Tibial nerve (tissue), 4 donors: ENCODE results near the gene TTLL3.

ENCODE experiments used
- EP300 ChIP-seq, 2 donors: sonication (generic); formaldehyde crosslinking; IDR thresholded peaks; one replicate each; pipeline ENCODE4 v1.6.1; 2017; ENCODE audit warnings: antibody characterized with exemption in 2 of 2, mild to moderate bottlenecking in 1 of 2
- TF ChIP-seq, protein P1 (sequence below), 5 experiments: fragments of 200-600 bp in 3 of 5; fragments of 450-650 bp in 2 of 5; sonication (generic) in 3 of 5; IDR thresholded peaks; one replicate each; pipeline ENCODE4 v1.5.1; 2016 to 2019; ENCODE audit warnings: antibody characterized with exemption in 5 of 5, mild to moderate bottlenecking in 3 of 5, moderate library complexity in 2 of 5

- TF ChIP-seq, protein P1, sequence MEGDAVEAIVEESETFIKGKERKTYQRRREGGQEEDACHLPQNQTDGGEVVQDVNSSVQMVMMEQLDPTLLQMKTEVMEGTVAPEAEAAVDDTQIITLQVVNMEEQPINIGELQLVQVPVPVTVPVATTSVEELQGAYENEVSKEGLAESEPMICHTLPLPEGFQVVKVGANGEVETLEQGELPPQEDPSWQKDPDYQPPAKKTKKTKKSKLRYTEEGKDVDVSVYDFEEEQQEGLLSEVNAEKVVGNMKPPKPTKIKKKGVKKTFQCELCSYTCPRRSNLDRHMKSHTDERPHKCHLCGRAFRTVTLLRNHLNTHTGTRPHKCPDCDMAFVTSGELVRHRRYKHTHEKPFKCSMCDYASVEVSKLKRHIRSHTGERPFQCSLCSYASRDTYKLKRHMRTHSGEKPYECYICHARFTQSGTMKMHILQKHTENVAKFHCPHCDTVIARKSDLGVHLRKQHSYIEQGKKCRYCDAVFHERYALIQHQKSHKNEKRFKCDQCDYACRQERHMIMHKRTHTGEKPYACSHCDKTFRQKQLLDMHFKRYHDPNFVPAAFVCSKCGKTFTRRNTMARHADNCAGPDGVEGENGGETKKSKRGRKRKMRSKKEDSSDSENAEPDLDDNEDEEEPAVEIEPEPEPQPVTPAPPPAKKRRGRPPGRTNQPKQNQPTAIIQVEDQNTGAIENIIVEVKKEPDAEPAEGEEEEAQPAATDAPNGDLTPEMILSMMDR (IDR thresholded peaks at IDR 0.05), result no peak
- TF ChIP-seq EP300 (IDR thresholded peaks at IDR 0.05), result no peak
Measured at GRCh38 chr3:9809239-9809614, 835 bp upstream of the TTLL3 start.
